CD4-positive, alpha-beta T cell treated with Interferon alpha-2 for 1 hour (primary cell): ENCODE data around the gene SLC38A10.

ENCODE experiments used
- DNase-seq, 2 donors: peaks; one replicate each; pipeline ENCODE4 v3.0.0-alpha.2; 2020 to 2022

SLC38A10 gene

GRCh38 chr17:81251709-81252301, 43.3 kb downstream of the SLC38A10 start:
- no peak for DNase-seq

- no peak for DNase-seq
Measured at GRCh38 chr17:81251094-81251708, 43.9 kb downstream of the SLC38A10 start.

GRCh38 chr17:81250286-81251093, 44.6 kb downstream of the SLC38A10 start:
- no peak for DNase-seq

GRCh38 chr17:81249223-81250040, 45.7 kb downstream of the SLC38A10 start:
- DNase-seq = no peak

- no peak for DNase-seq
Measured at GRCh38 chr17:81248649-81249048, 46.5 kb downstream of the SLC38A10 start.

GRCh38 chr17:81247339-81247990, 47.6 kb downstream of the SLC38A10 start:
- DNase-seq = no peak

- DNase-seq = no peak
Measured at GRCh38 chr17:81246679-81247338, 48.3 kb downstream of the SLC38A10 start.

GRCh38 chr17:81246343-81246670, 48.8 kb downstream of the SLC38A10 start:
- no peak for DNase-seq

GRCh38 chr17:81245665-81246342, 49.3 kb downstream of the SLC38A10 start:
- DNase-seq = no peak

GRCh38 chr17:81245024-81245664, 50.0 kb downstream of the SLC38A10 start:
- DNase-seq = no peak

- no peak for DNase-seq
Measured at GRCh38 chr17:81244358-81245023, 50.6 kb downstream of the SLC38A10 start.

- no peak for DNase-seq
Measured at GRCh38 chr17:81243333-81243664, 51.8 kb downstream of the SLC38A10 start.

GRCh38 chr17:81242421-81243332, 52.4 kb downstream of the SLC38A10 start:
- no peak for DNase-seq

- DNase-seq = peak; percentile 55 to 65
Measured at GRCh38 chr17:81241648-81242420, 53.3 kb downstream of the SLC38A10 start.

- no peak for DNase-seq
Measured at GRCh38 chr17:81241203-81241602, 53.9 kb downstream of the SLC38A10 start.

- DNase-seq = no peak
Measured at GRCh38 chr17:81240761-81241160, 54.3 kb downstream of the SLC38A10 start.

- peak; percentile 13 to 37 for DNase-seq
Measured at GRCh38 chr17:81239714-81240555, 55.2 kb downstream of the SLC38A10 start.
